Gastroesophageal sphincter (tissue), 3 donors: ENCODE data around the gene MORN4.

ENCODE experiments used
- CTCF ChIP-seq, 4 experiments: fragments of 200-600 bp in 2 of 4; fragments of 450-650 bp in 2 of 4; sonication (generic) in 1 of 4; IDR thresholded peaks; one replicate each; pipeline ENCODE4 v1.5.1; 2017 to 2019; ENCODE audit warnings: antibody characterized with exemption in 4 of 4, mild to moderate bottlenecking in 2 of 4, moderate library complexity in 2 of 4
- POLR2A ChIP-seq, 2 donors: fragments of 450-650 bp; IDR thresholded peaks; one replicate each; pipeline ENCODE4 v1.6.1; 2017; ENCODE audit warnings: antibody characterized with exemption in 2 of 2, mild to moderate bottlenecking in 2 of 2, moderate library complexity in 1 of 2
- POLR2AphosphoS5 ChIP-seq: sonication (generic); formaldehyde crosslinking; IDR thresholded peaks from one replicate; pipeline ENCODE4 v1.6.1; 2017; ENCODE audit warnings: antibody characterized with exemption

GRCh38 chr10:97573672-97574071 lies 59.6 kb downstream of the MORN4 start:
- no peak for TF ChIP-seq CTCF (IDR thresholded peaks at IDR 0.05)
- no peak for TF ChIP-seq POLR2AphosphoS5
- TF ChIP-seq POLR2A (IDR thresholded peaks at IDR 0.05): no peak
